AG10803 (cell line): ENCODE data around the gene RIC8B.

ENCODE experiments used
- DNase-seq: peaks from one replicate; pipeline ENCODE4 v3.0.0; 2010; ENCODE audit warnings: low read depth
- H3K4me3 ChIP-seq: 2 replicates; pipeline ENCODE4 v1.5.1; 2011; ENCODE audit warnings: mild to moderate bottlenecking, low read length, control low read depth
- TF ChIP-seq, protein P1 (sequence below): conservative IDR thresholded peaks from 2 replicates; pipeline ENCODE4 v1.5.1; 2011; ENCODE audit warnings: mild to moderate bottlenecking, low read length, control low read depth, inconsistent platforms

The RIC8B gene

GRCh38 chr12:106831699-106832098 lies 57.2 kb downstream of the RIC8B start:
- no peak for DNase-seq
- H3K4me3 ChIP-seq, result no peak overlapping the region
- TF ChIP-seq, protein P1, sequence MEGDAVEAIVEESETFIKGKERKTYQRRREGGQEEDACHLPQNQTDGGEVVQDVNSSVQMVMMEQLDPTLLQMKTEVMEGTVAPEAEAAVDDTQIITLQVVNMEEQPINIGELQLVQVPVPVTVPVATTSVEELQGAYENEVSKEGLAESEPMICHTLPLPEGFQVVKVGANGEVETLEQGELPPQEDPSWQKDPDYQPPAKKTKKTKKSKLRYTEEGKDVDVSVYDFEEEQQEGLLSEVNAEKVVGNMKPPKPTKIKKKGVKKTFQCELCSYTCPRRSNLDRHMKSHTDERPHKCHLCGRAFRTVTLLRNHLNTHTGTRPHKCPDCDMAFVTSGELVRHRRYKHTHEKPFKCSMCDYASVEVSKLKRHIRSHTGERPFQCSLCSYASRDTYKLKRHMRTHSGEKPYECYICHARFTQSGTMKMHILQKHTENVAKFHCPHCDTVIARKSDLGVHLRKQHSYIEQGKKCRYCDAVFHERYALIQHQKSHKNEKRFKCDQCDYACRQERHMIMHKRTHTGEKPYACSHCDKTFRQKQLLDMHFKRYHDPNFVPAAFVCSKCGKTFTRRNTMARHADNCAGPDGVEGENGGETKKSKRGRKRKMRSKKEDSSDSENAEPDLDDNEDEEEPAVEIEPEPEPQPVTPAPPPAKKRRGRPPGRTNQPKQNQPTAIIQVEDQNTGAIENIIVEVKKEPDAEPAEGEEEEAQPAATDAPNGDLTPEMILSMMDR, result no peak

- H3K4me3 ChIP-seq, result no peak overlapping the region
- TF ChIP-seq, protein P1, result no peak
These were observed 63.3 kb downstream of the RIC8B start for GRCh38 chr12:106837782-106838181.

GRCh38 chr12:106839333-106839732 lies 64.9 kb downstream of the RIC8B start:
- DNase-seq, result no peak
- H3K4me3 ChIP-seq, result no peak overlapping the region
- TF ChIP-seq, protein P1, result no peak

More at GRCh38 chr12:106837782-106838181, 63.3 kb downstream of the RIC8B start:
- DNase-seq, result no peak

DNA sequence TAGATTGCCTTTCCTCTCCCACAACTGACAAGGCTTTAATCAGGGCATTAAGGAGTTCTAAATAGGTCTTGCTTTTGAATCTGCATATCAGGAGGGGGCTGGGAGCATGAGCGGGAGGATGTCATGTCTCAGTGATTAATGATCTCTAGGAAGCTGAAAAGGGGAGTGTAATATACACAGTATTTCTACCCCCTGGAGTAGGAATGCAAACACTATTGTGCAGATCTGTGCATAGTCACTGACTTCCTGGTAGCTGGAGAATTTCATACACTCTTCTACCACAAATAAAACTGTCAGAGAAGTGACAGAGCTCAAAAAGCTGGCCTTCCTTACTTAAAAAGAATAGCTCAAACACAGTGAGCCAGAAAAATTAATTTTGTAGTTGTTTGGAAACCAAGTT lies 65.8 kb downstream of the RIC8B start:
- no peak overlapping the region for H3K4me3 ChIP-seq
- DNase-seq, result peak; percentile 44
- TF ChIP-seq, protein P1, result no peak

- TF ChIP-seq, protein P1, result peak; percentile 75
- peak; percentile 46 for DNase-seq
- no peak overlapping the region for H3K4me3 ChIP-seq
These were observed 67.2 kb downstream of the RIC8B start for GRCh38 chr12:106841510-106842302.

DNA sequence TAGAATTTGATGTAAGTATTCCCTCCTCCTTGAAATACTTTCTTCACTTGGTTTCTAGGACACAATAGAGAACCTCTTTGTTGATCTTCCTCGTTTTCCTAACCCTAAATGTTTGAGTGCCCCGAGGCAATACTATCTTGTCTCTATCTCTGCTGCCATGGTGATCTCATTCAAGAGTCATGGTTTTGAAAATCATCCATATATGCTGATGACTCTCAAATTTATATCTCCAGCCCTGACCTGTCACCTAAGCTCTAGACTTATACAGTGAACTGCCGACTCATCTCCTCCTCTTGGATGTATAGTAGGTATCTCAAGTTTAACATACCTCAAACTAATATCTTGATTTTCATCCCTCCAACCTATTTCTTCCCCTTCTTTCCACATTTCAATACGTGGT lies 71.4 kb downstream of the RIC8B start:
- TF ChIP-seq, protein P1, result no peak
- no peak overlapping the region for H3K4me3 ChIP-seq
- DNase-seq, result no peak

DNA sequence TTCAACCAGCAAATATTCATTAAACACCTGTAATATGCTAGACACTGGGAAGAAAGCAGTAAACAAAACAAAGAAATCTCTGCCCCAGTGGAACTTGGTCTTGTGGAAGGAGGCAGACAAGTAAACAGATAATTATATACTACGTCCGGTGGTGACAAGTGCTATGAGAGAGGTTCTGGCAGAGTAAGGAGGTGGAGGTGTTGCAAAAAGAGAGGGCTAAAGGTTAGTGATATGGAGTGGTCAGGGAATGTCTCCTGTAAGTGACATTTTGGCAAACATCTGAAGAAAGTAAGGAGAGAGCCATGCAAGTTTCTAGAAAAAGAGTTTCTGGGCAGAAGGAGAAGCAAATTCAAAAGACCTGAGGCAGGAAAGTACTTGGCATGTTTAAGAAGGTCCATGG lies 73.4 kb downstream of the RIC8B start:
- TF ChIP-seq, protein P1, result no peak
- no peak for DNase-seq
- no peak overlapping the region for H3K4me3 ChIP-seq
